ENCODE data around the gene OSBPL5.

Gene OSBPL5

GRCh38 chr11:3096909-3097530 is 68.1 kb downstream of the OSBPL5 start:
- DNase-seq, result no peak

DNA sequence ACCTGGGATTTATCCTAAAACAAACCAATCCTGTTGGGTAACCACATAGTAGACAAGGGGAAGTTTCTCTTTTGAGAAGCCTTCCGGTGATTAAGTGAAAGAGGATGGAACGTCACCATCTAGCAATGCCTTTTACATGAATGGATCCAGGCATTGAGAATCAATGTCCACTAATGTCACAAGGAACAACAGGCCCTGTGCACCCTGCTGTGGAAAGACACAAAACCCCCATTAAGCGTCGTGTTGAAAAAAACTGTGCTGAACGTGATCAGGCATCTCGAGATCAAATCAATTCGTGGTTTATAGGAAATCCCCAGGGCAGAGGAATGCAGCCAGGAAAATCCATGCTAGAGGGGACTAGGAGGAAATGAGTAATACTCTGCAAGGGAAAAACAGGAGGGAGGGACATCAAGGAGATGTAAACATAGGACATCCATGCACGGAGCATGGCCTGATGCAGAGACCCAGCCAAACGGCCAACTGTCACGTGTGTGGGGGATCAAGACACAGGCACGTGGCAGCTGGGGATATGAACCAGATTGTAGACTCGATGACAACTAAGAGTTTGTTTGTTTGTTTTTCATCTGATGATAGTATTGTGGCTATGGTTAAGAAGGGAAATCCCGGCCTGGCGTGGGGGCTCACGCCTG is 69.3 kb downstream of the OSBPL5 start:
- DNase-seq, result peak; percentile 84

GRCh38 chr11:3094223-3094824 is 70.8 kb downstream of the OSBPL5 start:
- no peak for DNase-seq

- DNase-seq, result no peak
These were observed 71.6 kb downstream of the OSBPL5 start for GRCh38 chr11:3093281-3094191.

- no peak for DNase-seq
These were observed 72.4 kb downstream of the OSBPL5 start for GRCh38 chr11:3092603-3093141.

DNA sequence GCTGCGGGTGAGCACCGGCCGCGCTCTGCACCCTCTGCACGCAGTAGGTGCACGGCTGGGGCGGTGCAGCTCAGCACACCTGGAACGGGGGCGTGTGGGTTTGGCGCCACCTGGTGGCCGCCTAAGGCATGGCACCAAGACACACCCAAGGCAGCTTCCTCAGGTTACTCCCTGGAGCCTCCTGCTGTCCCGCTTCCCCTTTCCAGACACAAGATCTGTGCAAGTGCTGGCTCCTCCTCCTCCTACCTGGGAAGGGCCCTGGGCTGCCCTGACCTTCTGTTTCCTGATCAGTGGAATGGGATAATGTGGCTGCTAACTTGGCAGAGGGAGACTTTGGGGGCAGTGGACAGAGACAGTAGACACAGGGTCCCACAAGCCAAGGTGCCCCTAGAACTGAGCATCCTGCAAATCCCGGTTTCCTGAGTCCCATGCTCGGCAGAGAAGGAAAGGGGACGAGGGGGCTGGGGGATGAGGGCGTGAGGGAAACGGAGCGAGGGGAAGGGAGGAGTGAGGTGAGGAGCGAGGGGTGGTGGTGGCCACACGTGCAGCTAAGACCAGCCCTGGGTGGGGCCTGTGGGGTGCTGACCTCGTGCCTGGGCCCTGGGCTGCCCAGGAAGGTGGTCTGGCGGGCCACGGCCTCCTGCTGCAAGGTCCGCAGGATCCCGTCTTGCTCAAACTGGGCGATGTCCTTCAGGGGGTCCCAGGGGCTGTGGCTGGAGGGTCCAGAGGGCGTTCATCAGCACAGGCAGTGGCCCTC is 73.1 kb downstream of the OSBPL5 start:
- peak; percentile 54 for DNase-seq

GRCh38 chr11:3091081-3091845 is 73.8 kb downstream of the OSBPL5 start:
- DNase-seq, result no peak

GRCh38 chr11:3090096-3090901 is 74.8 kb downstream of the OSBPL5 start:
- DNase-seq, result no peak

GRCh38 chr11:3089236-3090061 is 75.7 kb downstream of the OSBPL5 start:
- no peak for DNase-seq

DNA sequence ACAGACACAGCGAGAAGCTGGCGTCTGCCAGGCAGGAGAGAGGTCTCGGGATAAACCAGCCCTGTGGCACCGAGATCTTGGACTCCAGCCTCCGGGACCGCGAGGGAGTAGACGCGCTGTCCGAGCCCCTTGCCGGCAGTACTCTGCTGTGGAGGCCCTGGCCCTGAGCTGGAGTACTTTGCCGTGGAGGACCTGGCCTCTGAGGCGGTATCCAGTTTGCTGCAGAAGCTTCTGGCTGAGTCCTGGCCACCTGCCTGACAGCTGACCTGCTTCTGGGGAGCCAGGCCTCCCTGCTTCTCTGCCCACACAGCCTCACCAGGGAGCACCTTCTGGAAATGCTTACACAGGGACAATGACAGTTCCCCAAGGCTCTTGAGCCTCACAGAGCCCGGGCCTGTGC is 76.3 kb downstream of the OSBPL5 start:
- no peak for DNase-seq

DNA sequence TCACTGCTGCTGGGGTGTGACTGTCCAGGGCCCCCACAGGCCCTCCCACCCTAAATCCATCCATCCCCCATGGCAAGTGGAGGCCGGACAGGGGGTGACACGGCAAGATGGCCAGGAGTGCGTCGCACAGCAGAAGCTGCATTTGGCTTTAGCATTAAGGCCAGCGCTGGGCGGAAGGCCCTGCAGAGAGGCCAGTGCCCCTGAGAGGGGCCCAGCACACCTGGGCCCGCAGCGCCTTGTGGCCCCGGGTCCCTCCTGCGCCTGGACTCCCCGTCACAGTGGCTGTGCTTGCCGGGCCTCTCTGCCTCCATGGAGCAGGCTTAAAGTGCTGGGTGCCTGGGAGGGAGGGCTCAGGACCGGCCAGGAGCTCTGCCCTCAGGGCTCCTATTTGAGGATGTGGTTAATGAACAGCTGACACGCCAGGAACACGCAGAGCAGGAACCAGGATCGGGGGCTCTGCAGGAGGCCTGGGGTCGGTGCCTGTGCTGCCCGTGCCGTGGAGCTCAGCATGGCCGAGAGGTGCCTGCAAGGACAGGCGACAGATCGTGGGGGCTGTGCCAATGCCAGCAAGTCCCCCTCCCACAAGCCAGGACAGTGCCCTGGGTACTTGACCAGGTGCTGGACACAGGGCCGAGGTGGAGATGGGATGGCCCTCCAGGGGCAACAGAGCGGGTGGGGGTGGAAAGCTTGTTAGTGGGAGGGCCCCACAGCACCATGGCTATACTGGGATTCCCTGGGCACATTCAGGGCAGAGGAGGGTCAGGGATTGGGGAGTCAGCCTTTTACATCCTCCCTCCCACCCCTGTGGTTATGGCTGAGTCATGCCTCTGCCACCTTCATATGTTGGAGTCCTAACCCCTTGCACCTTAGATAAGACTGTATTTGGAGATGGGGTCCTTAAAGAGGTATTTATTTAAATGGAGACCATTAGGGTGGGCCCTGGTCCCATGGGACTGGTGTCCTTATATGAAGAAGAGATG is 77.0 kb downstream of the OSBPL5 start:
- no peak for DNase-seq

DNA sequence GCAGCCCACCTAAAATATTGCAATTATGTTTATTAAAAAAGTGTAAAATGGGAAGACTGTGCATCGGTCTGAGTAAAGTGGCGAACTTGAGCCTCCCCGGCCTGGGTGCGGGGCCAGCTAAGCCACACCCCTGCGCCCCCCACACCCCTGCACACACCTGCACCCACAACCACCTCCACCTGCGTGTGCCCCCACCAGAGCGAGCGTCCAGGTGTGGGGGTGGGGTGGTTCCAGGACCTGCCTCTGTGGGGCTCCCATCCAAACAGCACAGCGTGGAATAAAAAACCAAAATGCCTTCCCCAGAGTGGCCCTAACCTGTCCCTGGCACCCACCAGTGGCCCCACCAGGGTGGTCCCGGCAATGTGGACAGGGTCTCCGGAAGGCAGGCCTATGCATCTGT is 77.7 kb downstream of the OSBPL5 start:
- DNase-seq, result no peak

DNA sequence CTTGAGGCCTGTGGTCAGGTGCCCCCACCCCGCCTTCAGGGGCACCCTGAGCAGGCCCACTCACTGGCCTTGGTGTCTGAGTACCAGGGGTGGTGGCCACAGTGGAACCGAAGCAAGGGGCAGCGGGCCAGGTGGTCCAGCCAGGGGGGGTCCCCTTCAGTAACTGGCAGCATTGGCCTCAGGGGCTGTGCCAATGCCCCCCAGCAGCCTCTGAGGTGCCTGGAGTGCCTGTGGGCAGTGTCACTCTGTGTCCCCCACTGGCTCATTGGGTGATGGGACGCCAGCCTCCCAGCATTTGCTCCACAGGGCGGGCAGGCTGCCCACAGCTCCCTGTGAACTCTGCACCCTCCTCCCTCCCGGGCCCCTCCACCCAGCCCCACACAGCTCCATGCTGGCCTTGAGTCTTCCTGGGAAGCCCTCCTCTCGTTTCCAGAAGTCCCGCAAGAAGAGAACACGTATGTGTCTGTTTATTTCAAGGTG is 78.4 kb downstream of the OSBPL5 start:
- DNase-seq, result no peak

DNA sequence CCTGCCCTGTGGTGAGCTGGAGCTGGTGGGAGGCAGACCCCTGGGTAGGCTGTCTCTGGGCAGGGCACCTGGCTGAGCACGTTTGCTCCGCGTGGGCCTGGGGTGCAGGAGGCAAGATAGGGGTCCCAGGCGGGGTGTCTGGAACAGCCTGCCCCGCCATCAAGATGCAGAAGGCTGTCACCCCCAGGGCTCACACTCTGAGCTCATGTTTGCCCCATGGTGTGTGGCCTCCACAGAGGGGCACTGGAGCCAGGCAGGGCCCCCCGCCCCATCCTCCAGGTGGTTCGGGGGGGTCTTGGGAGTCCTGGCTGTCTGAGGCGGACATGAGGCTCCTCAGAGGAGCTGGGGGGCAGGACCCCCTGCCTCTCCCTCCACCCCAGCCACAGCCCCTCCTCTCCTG is 79.0 kb downstream of the OSBPL5 start:
- DNase-seq, result no peak

DNA sequence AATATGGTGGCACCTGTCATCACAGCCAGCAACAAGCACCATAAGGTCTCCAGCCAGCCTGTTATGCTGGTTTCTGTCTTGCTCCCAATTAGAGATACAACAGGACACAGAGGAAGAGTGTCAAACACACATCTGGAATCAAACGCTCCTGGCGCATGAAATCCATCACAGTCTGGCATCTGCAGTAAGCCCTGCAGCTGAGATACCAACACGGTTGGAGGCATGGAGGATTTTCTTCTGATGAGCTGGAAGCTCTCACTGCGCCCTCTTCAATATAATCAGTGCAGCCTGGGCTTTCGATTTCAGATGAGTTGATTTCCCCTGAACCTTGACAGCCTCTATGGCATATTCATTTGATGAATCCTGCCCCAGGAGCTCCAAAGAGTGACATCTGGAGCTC is 80.1 kb downstream of the OSBPL5 start:
- no peak for DNase-seq

DNA sequence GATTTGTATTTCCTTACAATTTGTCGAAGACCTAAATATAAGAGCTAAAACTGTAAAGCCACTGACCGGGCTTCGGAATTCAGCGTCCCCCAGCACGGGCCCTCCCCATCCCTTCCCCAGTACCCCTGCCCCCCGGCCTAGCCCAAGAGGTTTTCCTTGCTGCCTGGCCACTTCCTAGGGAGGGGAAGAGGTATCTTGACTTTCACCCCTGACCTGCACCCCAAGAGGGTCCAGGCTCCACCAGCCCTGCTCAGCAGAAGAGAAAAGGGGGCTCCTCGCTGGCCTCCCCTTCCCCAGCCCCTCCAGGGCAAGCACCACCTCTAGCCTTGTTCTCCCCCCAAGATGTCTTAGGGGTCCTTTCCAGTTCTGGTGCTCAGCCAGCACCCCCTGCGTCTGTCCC is 81.8 kb downstream of the OSBPL5 start:
- no peak for DNase-seq

DNA sequence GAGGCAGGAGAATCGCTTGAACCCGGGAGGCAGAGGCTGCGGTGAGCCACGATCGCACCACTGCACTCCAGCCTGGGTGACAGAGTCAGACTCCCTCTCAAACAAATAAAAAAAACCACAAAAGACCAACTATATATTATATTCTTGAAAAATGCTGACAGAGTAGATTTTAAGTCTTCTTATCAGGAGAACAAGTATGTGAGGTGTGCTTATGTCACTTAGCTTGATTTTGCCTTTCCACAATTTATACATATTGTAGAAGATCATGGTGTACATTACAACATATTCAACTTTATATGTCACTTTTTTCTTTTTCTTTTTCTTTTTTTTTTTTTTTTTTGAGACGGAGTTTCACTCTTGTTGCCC is 83.7 kb downstream of the OSBPL5 start:
- no peak for DNase-seq

GRCh38 chr11:3080733-3081385 is 84.3 kb downstream of the OSBPL5 start:
- no peak for DNase-seq
